HepG2 (cell line): ENCODE measurements around the gene PLIN5. TPM values are rescaled to one million over a fixed set of nuclear protein-coding genes. Genes with fewer than 3 reads are reported as not detected.

Experiments used
- AKAP8 ChIP-seq: sonication (generic); formaldehyde crosslinking; IDR thresholded peaks from 2 replicates; pipeline ENCODE4 v1.5.1; 2020; ENCODE audit warnings: mild to moderate bottlenecking, missing genetic modification reagents
- CEBPG ChIP-seq: IDR thresholded peaks from 2 replicates; pipeline ENCODE4 v1.6.1; 2016
- CREB3 ChIP-seq: sonication (generic); formaldehyde crosslinking; IDR thresholded peaks from 2 replicates; pipeline ENCODE4 v1.5.0; 2020; ENCODE audit warnings: missing genetic modification reagents
- HMG20A ChIP-seq: IDR thresholded peaks from 2 replicates; pipeline ENCODE4 v1.6.1; 2016; ENCODE audit warnings: borderline replicate concordance
- HNRNPUL1 ChIP-seq: fragments of 200-400 bp; formaldehyde crosslinking; IDR thresholded peaks from 2 replicates; pipeline ENCODE4 v1.6.1; 2017; ENCODE audit warnings: low read depth, mild to moderate bottlenecking, low read length, moderate library complexity
- MXD4 ChIP-seq: IDR thresholded peaks from 2 replicates; pipeline ENCODE4 v1.6.1; 2016; ENCODE audit warnings: mild to moderate bottlenecking, missing biosample characterization, missing genetic modification reagents
- SMC3 ChIP-seq: IDR thresholded peaks from 2 replicates; pipeline ENCODE4 v1.6.1; 2011; ENCODE audit warnings: low read length, improper control_type of control experiment
- SNRNP70 ChIP-seq: fragments of 200-400 bp; formaldehyde crosslinking; IDR thresholded peaks from 2 replicates; pipeline ENCODE4 v1.6.1; 2017; ENCODE audit warnings: mild to moderate bottlenecking, low read depth, low read length, moderate library complexity
- TBP ChIP-seq: sonication (generic); formaldehyde crosslinking; IDR thresholded peaks from 2 replicates; pipeline ENCODE4 v1.5.0; 2020; ENCODE audit warnings: missing genetic modification reagents
- ZBTB33 ChIP-seq: sonication (generic); formaldehyde crosslinking; IDR thresholded peaks from 2 replicates; pipeline ENCODE4 v1.4.0; 2020; ENCODE audit warnings: missing genetic modification reagents
- ZBTB4 ChIP-seq: sonication (generic); formaldehyde crosslinking; IDR thresholded peaks from 2 replicates; pipeline ENCODE4 v1.4.0; 2020; ENCODE audit warnings: missing genetic modification reagents, mild to moderate bottlenecking, borderline replicate concordance
- ZFP90 ChIP-seq: sonication (generic); formaldehyde crosslinking; IDR thresholded peaks from 2 replicates; pipeline ENCODE4 v1.8.0; 2022; ENCODE audit warnings: missing genetic modification reagents, mild to moderate bottlenecking, inconsistent platforms, borderline replicate concordance
- ZKSCAN1 ChIP-seq: fragments of 150-350 bp; IDR thresholded peaks from 2 replicates; pipeline ENCODE4 v1.6.1; 2014; ENCODE audit warnings: low read length
- ZNF318 ChIP-seq: sonication (generic); formaldehyde crosslinking; IDR thresholded peaks from 2 replicates; pipeline ENCODE4 v1.4.0; 2020; ENCODE audit warnings: mild to moderate bottlenecking, missing genetic modification reagents
- polyA plus RNA-seq, 8 experiments: library from polyadenylated mRNA; depleted of rRNA in 3 of 8; stranded (reverse) in 7 of 8; unstranded in 1 of 8; fragments of >200 nt; fragmentation: Illumina TruSeq in 4 of 8; extraction: Trizol in 4 of 8; gene quantifications; 2 replicates each; pipeline versions ENCODE4 v1.2.1 to v1.2.3, GENCODE V29; 2011 to 2016; ENCODE audit warnings: low read depth in 4 of 8, missing spikeins in 1 of 8, mixed read lengths in 1 of 8; ENCODE audit not compliant: insufficient read depth in 1 of 8
- total RNA-seq, 5 experiments: library from RNA; depleted of rRNA; stranded (reverse); fragments of >200 nt; fragmentation: Illumina TruSeq; extraction: Trizol; gene quantifications; 2 replicates each; pipeline ENCODE4 v1.2.3, GENCODE V29; 2016; ENCODE audit warnings: low read depth in 1 of 5

The PLIN5 gene
- total and polyA plus RNA-seq, 2 of the 13 experiments (the other 11 are each of a cell fraction or from before 2014, with no cell fraction given) = 1.8 to 4.8 TPM

GRCh38 chr19:4524808-4525562 lies 10.0 kb downstream of the PLIN5 start (continued):
- TF ChIP-seq ZFP90 (no peak), MXD4 (CRISPR knock-in tag) (no peak), AKAP8 (no peak), ZBTB33 (CRISPR knock-in tag) (0 out of 2 replicates have a peak, but pooled peaks have one; percentile 8), ZBTB4 (CRISPR knock-in tag) (no peak), CEBPG (CRISPR knock-in tag) (no peak), ZKSCAN1 (no peak), ZNF318 (CRISPR knock-in tag) (no peak), CREB3 (no peak), HMG20A (CRISPR knock-in tag) (no peak), TBP (CRISPR knock-in tag) (no peak), SMC3 (peak; percentile 62), SNRNP70 (no peak), HNRNPUL1 (no peak)
